H9 (cell line): Measurements from ENCODE around the gene RGP1. TPM values are rescaled to one million over a fixed set of nuclear protein-coding genes. Genes with fewer than 3 reads are reported as not detected.

ENCODE experiments used
- DNase-seq: peaks from one replicate; pipeline ENCODE4 v3.0.0-alpha.2; 2017
- H2AFZ ChIP-seq: one replicate; pipeline ENCODE4 v1.6.1; 2013; ENCODE audit warnings: mild to moderate bottlenecking, low read length, control low read depth, moderate library complexity
- H2AK5ac ChIP-seq: 2 replicates; pipeline ENCODE4 v1.6.1; 2013; ENCODE audit warnings: low read length, control low read depth, mixed read lengths; ENCODE audit not compliant: insufficient read length
- H2BK120ac ChIP-seq: one replicate; pipeline ENCODE4 v1.6.1; 2013; ENCODE audit warnings: low read depth, mild to moderate bottlenecking, low read length, control low read depth, inconsistent platforms; ENCODE audit not compliant: poor library complexity, severe bottlenecking
- H2BK12ac ChIP-seq: 2 replicates; pipeline ENCODE4 v1.6.1; 2013; ENCODE audit warnings: low read length, control low read depth, mixed read lengths, low read depth; ENCODE audit not compliant: insufficient read length
- H2BK15ac ChIP-seq: 2 replicates; pipeline ENCODE4 v1.6.1; 2013; ENCODE audit warnings: low read depth, low read length, control low read depth
- H2BK20ac ChIP-seq: one replicate; pipeline ENCODE4 v1.6.1; 2013; ENCODE audit warnings: low read depth, mild to moderate bottlenecking, low read length, control low read depth, inconsistent platforms; ENCODE audit not compliant: poor library complexity, severe bottlenecking
- H2BK5ac ChIP-seq: 2 replicates; pipeline ENCODE4 v1.6.1; 2013; ENCODE audit warnings: low read length, control low read depth, mixed read lengths; ENCODE audit not compliant: insufficient read length
- H3K14ac ChIP-seq: 2 replicates; pipeline ENCODE4 v1.6.1; 2013; ENCODE audit warnings: low read length, control low read depth; ENCODE audit not compliant: insufficient read depth
- H3K18ac ChIP-seq: 2 replicates; pipeline ENCODE4 v1.6.1; 2013; ENCODE audit warnings: low read depth, mild to moderate bottlenecking, mixed read lengths, low read length, control low read depth; ENCODE audit not compliant: insufficient read length
- H3K23ac ChIP-seq: 2 replicates; pipeline ENCODE4 v1.6.1; 2013; ENCODE audit warnings: low read length, control low read depth, mixed read lengths, low read depth; ENCODE audit not compliant: insufficient read length
- H3K23me2 ChIP-seq: 2 replicates; pipeline ENCODE4 v1.6.1; 2013; ENCODE audit warnings: low read depth, mild to moderate bottlenecking, mixed read lengths, low read length, control low read depth; ENCODE audit not compliant: insufficient read length, poor library complexity, severe bottlenecking
- H3K27ac ChIP-seq: 2 replicates; pipeline ENCODE4 v1.5.1; 2013; ENCODE audit warnings: low read length, control low read depth, mixed read lengths, low read depth; ENCODE audit not compliant: insufficient read length
- H3K27me3 ChIP-seq: 2 replicates; pipeline ENCODE4 v1.6.1; 2013; ENCODE audit warnings: low read length, control low read depth, inconsistent platforms; ENCODE audit not compliant: insufficient read depth
- H3K4ac ChIP-seq: 2 replicates; pipeline ENCODE4 v1.6.1; 2013; ENCODE audit warnings: low read depth, mild to moderate bottlenecking, control low read depth, inconsistent platforms, low read length, moderate library complexity
- H3K4me1 ChIP-seq: 2 replicates; pipeline ENCODE4 v1.6.1; 2013; ENCODE audit warnings: low read length, control low read depth, inconsistent platforms; ENCODE audit not compliant: insufficient read depth
- H3K4me2 ChIP-seq: 2 replicates; pipeline ENCODE4 v1.6.1; 2013; ENCODE audit warnings: low read length, control low read depth, mixed read lengths; ENCODE audit not compliant: insufficient read length, insufficient read depth
- H3K56ac ChIP-seq: 2 replicates; pipeline ENCODE4 v1.6.1; 2013; ENCODE audit warnings: low read depth, mild to moderate bottlenecking, mixed read lengths, low read length, control low read depth; ENCODE audit not compliant: insufficient read length
- H3K79me1 ChIP-seq: 2 replicates; pipeline ENCODE4 v1.6.1; 2013; ENCODE audit warnings: low read depth, mild to moderate bottlenecking, moderate library complexity, low read length, control low read depth, inconsistent platforms; ENCODE audit not compliant: insufficient read depth, poor library complexity, severe bottlenecking
- H3K79me2 ChIP-seq: 2 replicates; pipeline ENCODE4 v1.6.1; 2013; ENCODE audit warnings: low read length, control low read depth, inconsistent platforms; ENCODE audit not compliant: insufficient read depth
- H3K9ac ChIP-seq: 2 replicates; pipeline ENCODE4 v1.6.1; 2013; ENCODE audit warnings: low read length, control low read depth, mixed read lengths; ENCODE audit not compliant: insufficient read length; ENCODE audit errors: extremely low read depth
- H3K9me3 ChIP-seq: one replicate; pipeline ENCODE4 v1.6.1; 2013; ENCODE audit warnings: low read depth, low read length, inconsistent platforms; ENCODE audit not compliant: control insufficient read depth
- H3T11ph ChIP-seq: one replicate; pipeline ENCODE4 v1.6.1; 2013; ENCODE audit warnings: mild to moderate bottlenecking, low read length, control low read depth, inconsistent platforms
- H4K20me1 ChIP-seq: one replicate; pipeline ENCODE4 v1.6.1; 2013; ENCODE audit not compliant: control insufficient read depth, insufficient read length, insufficient read depth
- H4K5ac ChIP-seq: 2 replicates; pipeline ENCODE4 v1.6.1; 2013; ENCODE audit warnings: low read depth, mild to moderate bottlenecking, mixed read lengths, low read length, control low read depth; ENCODE audit not compliant: insufficient read length
- H4K8ac ChIP-seq: replicated peaks from 2 replicates; pipeline ENCODE4 v1.6.1; 2013; ENCODE audit warnings: low read length, control low read depth, mixed read lengths, low read depth; ENCODE audit not compliant: insufficient read length
- H4K91ac ChIP-seq: 2 replicates; pipeline ENCODE4 v1.6.1; 2013; ENCODE audit warnings: low read depth, mild to moderate bottlenecking, moderate library complexity, mixed read lengths, low read length, control low read depth; ENCODE audit not compliant: insufficient read length
- H3K27ac Mint-ChIP-seq, 3 experiments: 2 replicates in 2 of 3; 3 replicates in 1 of 3; pipeline ENCODE4 v1.8.0; 2020 to 2021; ENCODE audit warnings: mixed read lengths in 3 of 3, mild to moderate bottlenecking in 1 of 3, moderate library complexity in 1 of 3
- H3K27me3 Mint-ChIP-seq: 2 replicates; pipeline ENCODE4 v1.8.0; 2021; ENCODE audit warnings: low read depth, mild to moderate bottlenecking, moderate library complexity, mixed read lengths
- H3K36me3 Mint-ChIP-seq, 3 experiments: 2 replicates in 2 of 3; 3 replicates in 1 of 3; pipeline ENCODE4 v1.8.0; 2020 to 2021; ENCODE audit warnings: low read depth in 3 of 3, mixed read lengths in 3 of 3; ENCODE audit not compliant: insufficient read depth in 1 of 3
- H3K4me1 Mint-ChIP-seq, 2 experiments: 2 replicates each; pipeline ENCODE4 v1.8.0; 2020; ENCODE audit warnings: mixed read lengths in 2 of 2
- H3K4me3 Mint-ChIP-seq, 2 experiments: 2 replicates in 1 of 2; 3 replicates in 1 of 2; pipeline ENCODE4 v1.8.0; 2020 to 2021; ENCODE audit warnings: mild to moderate bottlenecking in 2 of 2, mixed read lengths in 2 of 2, moderate library complexity in 1 of 2
- H3K9me3 Mint-ChIP-seq, 2 experiments: 2 replicates in 1 of 2; 3 replicates in 1 of 2; pipeline ENCODE4 v1.8.0; 2020; ENCODE audit warnings: mild to moderate bottlenecking in 2 of 2, mixed read lengths in 2 of 2, moderate library complexity in 1 of 2
- WGBS: extraction: QIAGEN DNeasy Blood & Tissue Kit; methylation state at CpG from one replicate; pipeline ENCODE4 v1.1.7; 2013; ENCODE audit warnings: missing lambda C conversion rate, low lambda C conversion rate, mixed read lengths; ENCODE audit not compliant: insufficient read length; ENCODE audit errors: extremely low coverage; 5-methylcytosine and 5-hydroxymethylcytosine counted together
- total RNA-seq: library from RNA; stranded (reverse); gene quantifications from 2 replicates; pipeline ENCODE4 v1.2.1, GENCODE V29; 2021
- TF ChIP-seq, protein P1 (sequence below): fragments of 200-600 bp; sonication (generic); conservative IDR thresholded peaks from 3 replicates; pipeline ENCODE4 v1.8.0; 2021; ENCODE audit warnings: antibody characterized with exemption, mild to moderate bottlenecking

The RGP1 gene
- total RNA-seq, 1 experiment from 2014 or later = 25.7 TPM

DNA sequence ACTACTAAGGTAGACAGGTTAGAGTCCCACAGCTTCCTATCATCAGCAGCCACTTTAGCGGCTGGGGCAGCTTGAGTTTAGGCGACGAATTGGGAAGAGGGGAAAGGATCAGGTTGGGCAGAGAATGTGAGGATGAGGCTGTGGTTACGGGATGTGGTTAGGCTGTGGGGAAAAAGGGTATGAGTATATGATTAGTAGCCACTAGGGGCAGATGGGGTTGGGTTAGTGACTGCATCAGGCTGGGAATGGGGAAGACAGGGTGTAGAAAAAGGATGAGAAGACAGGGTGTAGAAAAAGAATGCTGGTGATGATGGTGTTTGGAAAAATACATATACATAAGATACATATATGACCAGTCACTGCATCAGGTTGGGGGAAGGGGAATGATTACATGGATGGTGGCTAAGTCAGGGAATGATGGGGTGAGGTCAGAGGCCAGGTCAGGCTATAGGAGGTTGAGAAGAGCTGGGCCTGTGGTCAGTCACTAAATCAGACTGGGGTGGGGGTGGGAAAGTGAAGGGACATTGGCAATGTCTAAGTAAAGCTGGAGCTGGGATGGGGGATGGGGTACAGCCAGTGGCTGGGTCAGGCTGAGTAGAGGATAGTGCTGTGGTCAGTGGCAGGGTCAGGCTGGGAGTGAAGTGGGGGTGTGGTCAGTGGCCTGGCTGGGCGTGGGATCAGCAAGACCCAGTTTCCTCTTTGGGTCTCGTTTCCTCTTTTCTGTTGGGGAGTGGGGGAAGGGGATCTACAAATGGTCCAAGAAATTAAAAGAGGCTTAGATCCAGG is 19.2 kb upstream of the RGP1 start:
- H3T11ph ChIP-seq = no peak overlapping the region
- no peaks in the 10 kb centered on the region for H3K79me1 ChIP-seq
- Mint-ChIP-seq H3K4me3 (no peak overlapping the region; a peak in 2 of 5 replicates), H3K4me1 (peaks cover 15 to 16% of the 10 kb centered on the region in 2 experiments), H3K9me3 (no peaks in the 10 kb centered on the region), H3K36me3 (peaks cover 7 to 16% (median 13%) of the 10 kb centered on the region in 3 experiments; a peak in 6 of 7 replicates), H3K27me3 (no peaks in the 10 kb centered on the region), H3K27ac (peak overlapping the region in 1 of 3 experiments; percentile 6; a peak in 1 of 7 replicates)
- no peak overlapping the region for H2BK5ac ChIP-seq
- no peak overlapping the region for H2BK12ac ChIP-seq
- peaks cover 25% of the 10 kb centered on the region; the same call in 1 of the 2 replicates for H3K4me1 ChIP-seq
- H4K8ac ChIP-seq = no peak overlapping the region
- no peak overlapping the region for H3K9ac ChIP-seq
- no peak overlapping the region for H2AK5ac ChIP-seq
- TF ChIP-seq, protein P1, sequence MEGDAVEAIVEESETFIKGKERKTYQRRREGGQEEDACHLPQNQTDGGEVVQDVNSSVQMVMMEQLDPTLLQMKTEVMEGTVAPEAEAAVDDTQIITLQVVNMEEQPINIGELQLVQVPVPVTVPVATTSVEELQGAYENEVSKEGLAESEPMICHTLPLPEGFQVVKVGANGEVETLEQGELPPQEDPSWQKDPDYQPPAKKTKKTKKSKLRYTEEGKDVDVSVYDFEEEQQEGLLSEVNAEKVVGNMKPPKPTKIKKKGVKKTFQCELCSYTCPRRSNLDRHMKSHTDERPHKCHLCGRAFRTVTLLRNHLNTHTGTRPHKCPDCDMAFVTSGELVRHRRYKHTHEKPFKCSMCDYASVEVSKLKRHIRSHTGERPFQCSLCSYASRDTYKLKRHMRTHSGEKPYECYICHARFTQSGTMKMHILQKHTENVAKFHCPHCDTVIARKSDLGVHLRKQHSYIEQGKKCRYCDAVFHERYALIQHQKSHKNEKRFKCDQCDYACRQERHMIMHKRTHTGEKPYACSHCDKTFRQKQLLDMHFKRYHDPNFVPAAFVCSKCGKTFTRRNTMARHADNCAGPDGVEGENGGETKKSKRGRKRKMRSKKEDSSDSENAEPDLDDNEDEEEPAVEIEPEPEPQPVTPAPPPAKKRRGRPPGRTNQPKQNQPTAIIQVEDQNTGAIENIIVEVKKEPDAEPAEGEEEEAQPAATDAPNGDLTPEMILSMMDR = peak; percentile 71
- H3K18ac ChIP-seq = no peak overlapping the region
- no peak overlapping the region for H3K23ac ChIP-seq
- H2BK20ac ChIP-seq = no peak overlapping the region
- H4K91ac ChIP-seq = no peak overlapping the region
- H4K5ac ChIP-seq = no peak overlapping the region
- H3K4me2 ChIP-seq = peak overlapping the region; percentile 84
- DNase-seq = peak; percentile 56
- H2BK120ac ChIP-seq = no peak overlapping the region
- no CpG with 5 or more reads among the region's 6 CpGs for WGBS
- H3K56ac ChIP-seq = no peak overlapping the region
- H2BK15ac ChIP-seq = no peak overlapping the region
- H3K27ac ChIP-seq = no peak overlapping the region
- H2AFZ ChIP-seq = no peak overlapping the region
- no peak overlapping the region for H3K14ac ChIP-seq
- no peaks in the 10 kb centered on the region for H3K9me3 ChIP-seq
- peaks cover 7% of the 10 kb centered on the region for H3K23me2 ChIP-seq
- H3K4ac ChIP-seq = no peak overlapping the region
- no peaks in the 10 kb centered on the region for H3K27me3 ChIP-seq
- H3K79me2 ChIP-seq = peaks cover 6% of the 10 kb centered on the region
- H4K20me1 ChIP-seq = no peaks in the 10 kb centered on the region
